Neural progenitor cell (in vitro differentiated cells): ENCODE measurements around the gene WAC. TPM values are rescaled to one million over a fixed set of nuclear protein-coding genes. Genes with fewer than 3 reads are reported as not detected.

ENCODE experiments used
- DNase-seq: peaks from one replicate; pipeline ENCODE4 v3.0.0-alpha.2; 2016; ENCODE audit warnings: low spot score
- H2AFZ ChIP-seq: fragments of 200-600 bp; sonication (generic); replicated peaks from 2 replicates; pipeline ENCODE4 v1.6.1; 2016; ENCODE audit warnings: antibody characterized with exemption
- H3F3A ChIP-seq: fragments of 200-600 bp; sonication (generic); 2 replicates; pipeline ENCODE4 v1.6.1; 2016; ENCODE audit warnings: antibody characterized with exemption, low read depth
- H3K27ac ChIP-seq: fragments of 200-600 bp; sonication (generic); 2 replicates; pipeline ENCODE4 v1.5.1; 2016; ENCODE audit warnings: mild to moderate bottlenecking
- H3K27me3 ChIP-seq: fragments of 200-600 bp; sonication (generic); 2 replicates; pipeline ENCODE4 v1.6.1; 2016; ENCODE audit warnings: mild to moderate bottlenecking, moderate library complexity
- H3K36me3 ChIP-seq: fragments of 200-600 bp; sonication (generic); 2 replicates; pipeline ENCODE4 v1.5.1; 2016
- H3K4me1 ChIP-seq: fragments of 200-600 bp; sonication (generic); 2 replicates; pipeline ENCODE4 v1.6.1; 2016; ENCODE audit warnings: mixed run types
- H3K4me2 ChIP-seq: fragments of 200-600 bp; sonication (generic); 2 replicates; pipeline ENCODE4 v1.6.1; 2016
- H3K4me3 ChIP-seq: fragments of 200-600 bp; sonication (generic); 2 replicates; pipeline ENCODE4 v1.5.1; 2016
- H3K79me2 ChIP-seq: fragments of 200-600 bp; sonication (generic); 2 replicates; pipeline ENCODE4 v1.6.1; 2016; ENCODE audit warnings: low read depth
- H3K9ac ChIP-seq: fragments of 200-600 bp; sonication (generic); 2 replicates; pipeline ENCODE4 v1.6.1; 2016
- H3K9me3 ChIP-seq: fragments of 200-600 bp; sonication (generic); 2 replicates; pipeline ENCODE4 v1.5.1; 2016; ENCODE audit warnings: low read depth
- H4K20me1 ChIP-seq: fragments of 200-600 bp; sonication (generic); 2 replicates; pipeline ENCODE4 v1.6.1; 2016; ENCODE audit warnings: low read depth
- H3K27ac Mint-ChIP-seq: 3 replicates; pipeline ENCODE4 v1.8.0; 2021; ENCODE audit warnings: mixed read lengths
- H3K27me3 Mint-ChIP-seq: 2 replicates; pipeline ENCODE4 v1.8.0; 2022; ENCODE audit warnings: low read depth, mild to moderate bottlenecking, inconsistent platforms, moderate library complexity, mixed read lengths; ENCODE audit not compliant: insufficient read depth
- H3K36me3 Mint-ChIP-seq: 3 replicates; pipeline ENCODE4 v1.8.0; 2021; ENCODE audit warnings: mixed read lengths
- H3K4me1 Mint-ChIP-seq: 3 replicates; pipeline ENCODE4 v1.8.0; 2021; ENCODE audit warnings: mixed read lengths
- H3K4me3 Mint-ChIP-seq: 3 replicates; pipeline ENCODE4 v1.8.0; 2021; ENCODE audit warnings: mild to moderate bottlenecking, moderate library complexity, mixed read lengths
- H3K9me3 Mint-ChIP-seq: 3 replicates; pipeline ENCODE4 v1.8.0; 2020; ENCODE audit warnings: mixed read lengths
- EZH2 ChIP-seq: fragments of 200-600 bp; sonication (generic); IDR thresholded peaks from 2 replicates; pipeline ENCODE4 v1.6.1; 2017; ENCODE audit warnings: antibody characterized with exemption, mild to moderate bottlenecking, moderate library complexity
- EZH2phosphoT487 ChIP-seq: fragments of 200-600 bp; sonication (generic); IDR thresholded peaks from 2 replicates; pipeline ENCODE4 v1.6.1; 2017; ENCODE audit warnings: antibody characterized with exemption
- total RNA-seq: library from RNA; depleted of rRNA; stranded (reverse); fragments of >200 nt; gene quantifications from 2 replicates; pipeline ENCODE4 v1.2.3, GENCODE V29; 2015; ENCODE audit warnings: low replicate concordance
- TF ChIP-seq, protein P1 (sequence below): fragments of 200-600 bp; sonication (generic); IDR thresholded peaks from 2 replicates; pipeline ENCODE4 v1.5.1; 2017; ENCODE audit warnings: antibody characterized with exemption, mild to moderate bottlenecking

Gene WAC
- total RNA-seq, 1 donor from 2014 or later: 174 TPM

DNA sequence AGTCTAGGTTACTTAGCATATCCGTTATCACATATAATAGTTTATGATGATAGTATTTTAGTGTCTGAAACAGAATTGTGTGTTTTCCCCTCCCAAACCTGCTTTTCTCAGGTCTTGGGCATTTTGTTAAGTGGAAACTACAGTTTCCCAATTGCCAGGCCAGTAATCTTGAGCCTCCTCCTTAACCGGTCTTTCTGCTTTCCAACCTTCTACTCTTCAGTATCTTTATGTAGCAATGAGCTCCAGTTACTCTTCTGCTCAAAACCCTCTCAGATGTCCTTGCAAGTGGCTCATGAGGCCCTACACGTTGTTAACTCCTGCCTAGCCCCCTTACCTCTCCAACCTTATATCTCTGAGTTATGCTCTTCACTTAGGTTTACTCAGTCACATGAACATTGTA is 22.0 kb downstream of the WAC start:
- Mint-ChIP-seq H3K36me3 (peaks cover 59% of the 10 kb centered on the region), H3K4me1 (peaks cover 21% of the 10 kb centered on the region), H3K9me3 (no peaks in the 10 kb centered on the region), H3K27me3 (no peaks in the 10 kb centered on the region), H3K4me3 (no peak overlapping the region), H3K27ac (no peak overlapping the region)
- H2AFZ ChIP-seq: no peak overlapping the region
- H3K9me3 ChIP-seq: no peaks in the 10 kb centered on the region
- H3K9ac ChIP-seq: no peak overlapping the region
- DNase-seq: no peak
- H3F3A ChIP-seq: peaks cover 31% of the 10 kb centered on the region
- peaks cover 21% of the 10 kb centered on the region for H3K36me3 ChIP-seq
- H3K27ac ChIP-seq: no peak overlapping the region
- peaks cover 19% of the 10 kb centered on the region for H3K4me1 ChIP-seq
- H3K4me2 ChIP-seq: no peak overlapping the region
- peaks cover 100% of the 10 kb centered on the region for H3K79me2 ChIP-seq
- H3K27me3 ChIP-seq: no peaks in the 10 kb centered on the region
- H4K20me1 ChIP-seq: peaks cover 100% of the 10 kb centered on the region
- no peak overlapping the region for H3K4me3 ChIP-seq
- TF ChIP-seq EZH2phosphoT487 (no peak), EZH2 (no peak)
- TF ChIP-seq, protein P1, sequence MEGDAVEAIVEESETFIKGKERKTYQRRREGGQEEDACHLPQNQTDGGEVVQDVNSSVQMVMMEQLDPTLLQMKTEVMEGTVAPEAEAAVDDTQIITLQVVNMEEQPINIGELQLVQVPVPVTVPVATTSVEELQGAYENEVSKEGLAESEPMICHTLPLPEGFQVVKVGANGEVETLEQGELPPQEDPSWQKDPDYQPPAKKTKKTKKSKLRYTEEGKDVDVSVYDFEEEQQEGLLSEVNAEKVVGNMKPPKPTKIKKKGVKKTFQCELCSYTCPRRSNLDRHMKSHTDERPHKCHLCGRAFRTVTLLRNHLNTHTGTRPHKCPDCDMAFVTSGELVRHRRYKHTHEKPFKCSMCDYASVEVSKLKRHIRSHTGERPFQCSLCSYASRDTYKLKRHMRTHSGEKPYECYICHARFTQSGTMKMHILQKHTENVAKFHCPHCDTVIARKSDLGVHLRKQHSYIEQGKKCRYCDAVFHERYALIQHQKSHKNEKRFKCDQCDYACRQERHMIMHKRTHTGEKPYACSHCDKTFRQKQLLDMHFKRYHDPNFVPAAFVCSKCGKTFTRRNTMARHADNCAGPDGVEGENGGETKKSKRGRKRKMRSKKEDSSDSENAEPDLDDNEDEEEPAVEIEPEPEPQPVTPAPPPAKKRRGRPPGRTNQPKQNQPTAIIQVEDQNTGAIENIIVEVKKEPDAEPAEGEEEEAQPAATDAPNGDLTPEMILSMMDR: no peak

DNA sequence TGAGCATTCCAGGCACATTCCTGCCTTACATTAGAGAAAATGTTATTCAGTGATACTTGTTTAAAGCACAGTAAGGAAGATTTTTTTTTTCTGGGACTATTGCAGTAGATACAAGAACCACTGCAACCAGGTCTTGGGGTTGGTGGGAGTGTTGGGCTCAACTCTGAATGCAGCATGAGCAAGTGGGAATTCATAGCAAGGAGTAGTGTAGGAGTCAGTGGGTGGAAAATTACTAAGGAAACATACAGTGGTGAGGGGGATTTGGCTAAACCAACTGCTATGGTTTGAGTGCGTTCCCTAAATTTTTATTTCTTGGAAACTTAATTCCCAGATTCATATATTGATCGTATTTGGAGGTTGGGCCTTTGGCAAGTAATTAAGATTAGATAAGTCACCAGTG is 22.4 kb downstream of the WAC start:
- Histone ChIP-seq H3K4me1 (peaks cover 23% of the 10 kb centered on the region), H3K4me3 (no peak overlapping the region), H2AFZ (no peak overlapping the region), H3K27me3 (no peaks in the 10 kb centered on the region), H3K27ac (no peak overlapping the region), H3K9ac (no peak overlapping the region), H3K4me2 (no peak overlapping the region), H4K20me1 (peaks cover 100% of the 10 kb centered on the region), H3K9me3 (no peaks in the 10 kb centered on the region), H3K36me3 (peaks cover 21% of the 10 kb centered on the region), H3K79me2 (peaks cover 100% of the 10 kb centered on the region), H3F3A (peaks cover 35% of the 10 kb centered on the region)
- Mint-ChIP-seq H3K27ac (no peak overlapping the region), H3K4me3 (no peak overlapping the region), H3K9me3 (no peaks in the 10 kb centered on the region), H3K36me3 (peaks cover 58% of the 10 kb centered on the region), H3K4me1 (peaks cover 20% of the 10 kb centered on the region), H3K27me3 (no peaks in the 10 kb centered on the region)
- no peak for DNase-seq
- no peak for TF ChIP-seq EZH2phosphoT487
- TF ChIP-seq, protein P1: no peak
- no peak for TF ChIP-seq EZH2

DNA sequence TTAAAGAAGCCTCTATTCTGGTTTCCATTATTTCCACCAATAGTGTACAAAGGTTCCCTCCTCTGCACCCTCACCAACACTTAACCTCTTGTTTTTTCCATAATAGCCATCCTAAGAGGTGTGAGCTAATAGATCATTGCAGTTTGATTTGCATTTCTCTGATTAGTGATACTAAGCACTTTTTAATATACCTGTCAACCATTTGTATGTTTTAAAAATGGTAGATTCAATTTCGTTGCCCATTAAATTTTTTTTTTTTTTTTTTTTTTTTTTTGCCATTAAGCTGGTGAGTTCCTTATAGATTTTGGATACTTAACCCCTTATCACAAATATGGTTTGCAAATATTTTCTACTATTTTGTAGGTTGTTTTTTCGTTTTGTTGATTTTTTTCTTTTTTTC is 23.2 kb downstream of the WAC start:
- no peaks in the 10 kb centered on the region for H3K27me3 Mint-ChIP-seq
- H3K9me3 ChIP-seq: no peaks in the 10 kb centered on the region
- no peak overlapping the region for H3K27ac Mint-ChIP-seq
- H3F3A ChIP-seq: peaks cover 36% of the 10 kb centered on the region
- H3K4me1 Mint-ChIP-seq: peaks cover 25% of the 10 kb centered on the region
- no peak overlapping the region for H3K4me2 ChIP-seq
- H3K27me3 ChIP-seq: no peaks in the 10 kb centered on the region
- TF ChIP-seq, protein P1: no peak
- no peak for TF ChIP-seq EZH2
- no peak for TF ChIP-seq EZH2phosphoT487
- H3K36me3 Mint-ChIP-seq: peaks cover 59% of the 10 kb centered on the region
- peaks cover 100% of the 10 kb centered on the region for H3K79me2 ChIP-seq
- H3K36me3 ChIP-seq: peaks cover 16% of the 10 kb centered on the region
- H4K20me1 ChIP-seq: peaks cover 100% of the 10 kb centered on the region
- H3K4me3 Mint-ChIP-seq: no peak overlapping the region
- no peak overlapping the region for H3K27ac ChIP-seq
- H3K4me3 ChIP-seq: no peak overlapping the region
- no peak overlapping the region for H2AFZ ChIP-seq
- peaks cover 30% of the 10 kb centered on the region for H3K4me1 ChIP-seq
- DNase-seq: no peak
- H3K9ac ChIP-seq: no peak overlapping the region
- no peaks in the 10 kb centered on the region for H3K9me3 Mint-ChIP-seq
